KMS-11 (cell line): ENCODE data around the gene STIL.

Experiments
- H2AFZ ChIP-seq: fragments of 200-600 bp; sonication (generic); 2 replicates; pipeline ENCODE4 v1.6.1; 2016; ENCODE audit warnings: antibody characterized with exemption, mixed run types, low read depth
- H3K27ac ChIP-seq: fragments of 200-600 bp; sonication (generic); 2 replicates; pipeline ENCODE4 v1.6.1; 2016; ENCODE audit warnings: mild to moderate bottlenecking, mixed run types
- H3K27me3 ChIP-seq: fragments of 200-600 bp; sonication (generic); 2 replicates; pipeline ENCODE4 v1.6.1; 2017; ENCODE audit warnings: mild to moderate bottlenecking, low read depth, mixed run types, moderate library complexity; ENCODE audit not compliant: insufficient read depth
- H3K36me3 ChIP-seq: fragments of 200-600 bp; sonication (generic); 2 replicates; pipeline ENCODE4 v1.6.1; 2017; ENCODE audit warnings: mild to moderate bottlenecking, mixed run types; ENCODE audit not compliant: insufficient read depth
- H3K4me1 ChIP-seq: fragments of 200-600 bp; sonication (generic); 2 replicates; pipeline ENCODE4 v1.6.1; 2016; ENCODE audit warnings: mild to moderate bottlenecking, low read depth, mixed run types; ENCODE audit not compliant: poor library complexity, severe bottlenecking
- H3K4me2 ChIP-seq: fragments of 200-600 bp; sonication (generic); 2 replicates; pipeline ENCODE4 v1.7.0; 2016; ENCODE audit warnings: mild to moderate bottlenecking, mixed run types
- H3K4me3 ChIP-seq: fragments of 200-600 bp; sonication (generic); IDR thresholded peaks from 2 replicates; pipeline ENCODE4 v1.6.1; 2017; ENCODE audit warnings: low read depth, low read length, mixed read lengths; ENCODE audit not compliant: insufficient read depth
- H3K79me2 ChIP-seq: fragments of 200-600 bp; sonication (generic); 2 replicates; pipeline ENCODE4 v1.6.1; 2016; ENCODE audit warnings: low read depth, mixed run types; ENCODE audit not compliant: insufficient read depth
- H3K9ac ChIP-seq: fragments of 200-600 bp; sonication (generic); 2 replicates; pipeline ENCODE4 v1.6.1; 2016; ENCODE audit warnings: mild to moderate bottlenecking, mixed run types
- H4K20me1 ChIP-seq: fragments of 200-600 bp; sonication (generic); 2 replicates; pipeline ENCODE4 v1.6.1; 2016; ENCODE audit warnings: mild to moderate bottlenecking, mixed run types; ENCODE audit not compliant: insufficient read depth
- CTCF ChIP-seq: fragments of 200-600 bp; sonication (generic); conservative IDR thresholded peaks from 2 replicates; pipeline ENCODE4 v1.6.1; 2017; ENCODE audit warnings: low read depth, mild to moderate bottlenecking, antibody characterized with exemption, low read length, moderate library complexity, mixed read lengths

STIL gene

GRCh38 chr1:47201179-47201578 is 112.8 kb downstream of the STIL start:
- Histone ChIP-seq H3K27me3 (no peaks in the 10 kb centered on the region), H3K4me3 (no peak overlapping the region), H3K36me3 (no peaks in the 10 kb centered on the region), H3K4me1 (no peaks in the 10 kb centered on the region), H3K4me2 (no peak overlapping the region), H3K27ac (no peak overlapping the region), H3K9ac (no peak overlapping the region), H4K20me1 (no peaks in the 10 kb centered on the region), H3K79me2 (no peaks in the 10 kb centered on the region), H2AFZ (no peak overlapping the region)
- no peak for TF ChIP-seq CTCF
